HCT116 (cell line): ENCODE measurements around the gene AHNAK.
"Not testable (repeated sequence)": the region's sequence is repeated elsewhere in the genome, so short reads cannot be mapped to it uniquely, and the experiment has no call there.

Experiments used
- ATF3 ChIP-seq: IDR thresholded peaks from 2 replicates; pipeline ENCODE4 v1.6.1; 2012
- EGR1 ChIP-seq: IDR thresholded peaks from 2 replicates; pipeline ENCODE4 v1.6.1; 2012; ENCODE audit warnings: low read depth
- ELF1 ChIP-seq: IDR thresholded peaks from 2 replicates; pipeline ENCODE4 v1.6.1; 2012; ENCODE audit warnings: low read depth, borderline replicate concordance
- EZH2 ChIP-seq: fragments of 200-600 bp; sonication (generic); IDR thresholded peaks from 2 replicates; pipeline ENCODE4 v1.6.1; 2017; ENCODE audit warnings: antibody characterized with exemption, mixed run types
- MAX ChIP-seq: IDR thresholded peaks from 2 replicates; pipeline ENCODE4 v1.6.1; 2012
- POLR2A ChIP-seq: IDR thresholded peaks from 2 replicates; pipeline ENCODE4 v1.7.0; 2011; ENCODE audit warnings: borderline replicate concordance; ENCODE audit not compliant: insufficient read depth, insufficient read length; ENCODE audit errors: extremely low read depth
- POLR2AphosphoS5 ChIP-seq: IDR thresholded peaks from 2 replicates; pipeline ENCODE4 v1.6.1; 2011; ENCODE audit warnings: mild to moderate bottlenecking, low read depth, low read length, moderate library complexity
- RAD21 ChIP-seq: IDR thresholded peaks from 2 replicates; pipeline ENCODE4 v1.6.1; 2012; ENCODE audit warnings: low read depth, mild to moderate bottlenecking
- REST ChIP-seq: IDR thresholded peaks from 2 replicates; pipeline ENCODE4 v1.6.1; 2012; ENCODE audit warnings: low read depth
- SIN3A ChIP-seq: IDR thresholded peaks from 2 replicates; pipeline ENCODE4 v1.6.1; 2012; ENCODE audit warnings: low read depth
- SRF ChIP-seq: IDR thresholded peaks from 2 replicates; pipeline ENCODE4 v1.6.1; 2012; ENCODE audit warnings: low read depth
- TCF7L2 ChIP-seq: IDR thresholded peaks from 2 replicates; pipeline ENCODE4 v1.7.0; 2011; ENCODE audit warnings: borderline replicate concordance, inconsistent platforms; ENCODE audit not compliant: insufficient read depth, insufficient read length; ENCODE audit errors: extremely low read depth
- ZBTB33 ChIP-seq: IDR thresholded peaks from 2 replicates; pipeline ENCODE4 v1.6.1; 2011; ENCODE audit warnings: mild to moderate bottlenecking, low read length, moderate library complexity; ENCODE audit not compliant: insufficient replicate concordance; ENCODE audit errors: extremely low read depth
- TF ChIP-seq, protein P1 (sequence below), 3 experiments: fragments of 200-600 bp in 1 of 3; sonication (generic) in 1 of 3; IDR thresholded peaks in 2 of 3; conservative IDR thresholded peaks in 1 of 3; 2 replicates each; pipeline ENCODE4 v1.5.1; 2012 to 2017; ENCODE audit warnings: low read depth in 2 of 3, low read length in 2 of 3, antibody characterized with exemption in 1 of 3, borderline replicate concordance in 1 of 3, control low read depth in 1 of 3, mild to moderate bottlenecking in 1 of 3, mixed read lengths in 1 of 3, mixed run types in 1 of 3, moderate library complexity in 1 of 3; ENCODE audit not compliant: insufficient read depth in 1 of 3

- TF ChIP-seq MAX, ZBTB33, ATF3, EZH2, POLR2A, ELF1, SIN3A, RAD21, SRF, POLR2AphosphoS5, REST, EGR1, TCF7L2: not testable (repeated sequence)
- TF ChIP-seq, protein P1, sequence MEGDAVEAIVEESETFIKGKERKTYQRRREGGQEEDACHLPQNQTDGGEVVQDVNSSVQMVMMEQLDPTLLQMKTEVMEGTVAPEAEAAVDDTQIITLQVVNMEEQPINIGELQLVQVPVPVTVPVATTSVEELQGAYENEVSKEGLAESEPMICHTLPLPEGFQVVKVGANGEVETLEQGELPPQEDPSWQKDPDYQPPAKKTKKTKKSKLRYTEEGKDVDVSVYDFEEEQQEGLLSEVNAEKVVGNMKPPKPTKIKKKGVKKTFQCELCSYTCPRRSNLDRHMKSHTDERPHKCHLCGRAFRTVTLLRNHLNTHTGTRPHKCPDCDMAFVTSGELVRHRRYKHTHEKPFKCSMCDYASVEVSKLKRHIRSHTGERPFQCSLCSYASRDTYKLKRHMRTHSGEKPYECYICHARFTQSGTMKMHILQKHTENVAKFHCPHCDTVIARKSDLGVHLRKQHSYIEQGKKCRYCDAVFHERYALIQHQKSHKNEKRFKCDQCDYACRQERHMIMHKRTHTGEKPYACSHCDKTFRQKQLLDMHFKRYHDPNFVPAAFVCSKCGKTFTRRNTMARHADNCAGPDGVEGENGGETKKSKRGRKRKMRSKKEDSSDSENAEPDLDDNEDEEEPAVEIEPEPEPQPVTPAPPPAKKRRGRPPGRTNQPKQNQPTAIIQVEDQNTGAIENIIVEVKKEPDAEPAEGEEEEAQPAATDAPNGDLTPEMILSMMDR (IDR thresholded peaks at IDR 0.05 in 2 of 3, conservative IDR thresholded peaks at IDR 0.05 in 1 of 3; ENCODE audit: borderline replicate concordance in 1 of 3, insufficient read depth in 1 of 3, low read depth in 2 of 3, low read length in 2 of 3): not testable (repeated sequence)
Observed at GRCh38 chr11:62581735-62582134, 35.1 kb upstream of the AHNAK start.
